SK-N-MC (cell line): ENCODE data around the gene IL6ST.
"Not testable (repeated sequence)": the region's sequence is repeated elsewhere in the genome, so short reads cannot be mapped to it uniquely, and the experiment has no call there.

Experiments used
- DNase-seq: peaks from one replicate; pipeline ENCODE4 v3.0.0-alpha.2; 2011; ENCODE audit warnings: low read depth, low spot score
- H3K27ac ChIP-seq: fragments of 200-600 bp; sonication (generic); 2 replicates; pipeline ENCODE4 v1.5.1; 2016; ENCODE audit warnings: mixed run types
- H3K36me3 ChIP-seq: fragments of 200-600 bp; sonication (generic); 2 replicates; pipeline ENCODE4 v1.6.1; 2017; ENCODE audit warnings: antibody characterized with exemption, low read length, mixed read lengths; ENCODE audit not compliant: insufficient read depth
- H3K4me3 ChIP-seq: fragments of 200-600 bp; sonication (generic); 2 replicates; pipeline ENCODE4 v1.5.1; 2016
- H3K9ac ChIP-seq: fragments of 200-600 bp; sonication (generic); 2 replicates; pipeline ENCODE4 v1.8.0; 2017; ENCODE audit warnings: mixed run types, mixed read lengths; ENCODE audit not compliant: insufficient read length
- H3K9me3 ChIP-seq: fragments of 200-600 bp; sonication (generic); 2 replicates; pipeline ENCODE4 v1.6.1; 2017; ENCODE audit warnings: low read depth, mild to moderate bottlenecking, antibody characterized with exemption, low read length, moderate library complexity, mixed read lengths
- EZH2 ChIP-seq: fragments of 200-600 bp; sonication (generic); IDR thresholded peaks from one replicate; pipeline ENCODE4 v1.6.1; 2017; ENCODE audit warnings: antibody characterized with exemption
- FOXP2 ChIP-seq: optimal IDR thresholded peaks from 2 replicates; pipeline ENCODE3; 2011; ENCODE audit warnings: mild to moderate bottlenecking, moderate library complexity; ENCODE audit not compliant: insufficient read depth; ENCODE audit errors: extremely low read length, control extremely low read depth
- POLR2AphosphoS5 ChIP-seq: IDR thresholded peaks from 2 replicates; pipeline ENCODE4 v1.6.1; 2012; ENCODE audit warnings: mild to moderate bottlenecking, low read depth, low read length, borderline replicate concordance

IL6ST gene

DNA sequence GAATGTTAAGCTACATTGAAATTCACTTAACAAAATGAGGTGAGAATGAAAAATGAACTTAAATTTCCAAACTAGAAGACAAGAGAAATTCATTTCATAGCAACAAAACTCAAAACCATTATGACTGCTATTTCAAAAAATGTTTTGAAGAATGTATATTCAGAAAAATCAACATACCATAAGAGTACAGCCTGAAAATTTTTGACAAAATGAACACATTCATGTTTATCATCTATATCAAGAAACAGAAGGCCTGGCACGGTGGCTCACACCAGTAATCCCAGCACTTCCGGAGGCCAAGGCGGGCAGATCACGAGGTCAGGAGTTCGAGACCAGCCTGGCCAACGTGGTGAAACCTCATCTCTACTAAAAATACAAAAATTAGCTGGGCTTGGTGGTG, 4.2 kb upstream of the IL6ST start:
- Histone ChIP-seq H3K4me3 (no peak overlapping the region), H3K9ac (no peak overlapping the region), H3K27ac (no peak overlapping the region), H3K9me3 (no peaks in the 10 kb centered on the region), H3K36me3 (no peaks in the 10 kb centered on the region)
- DNase-seq = no peak
- TF ChIP-seq POLR2AphosphoS5 = no peak
- no peak for TF ChIP-seq EZH2
- TF ChIP-seq FOXP2 = no peak

DNA sequence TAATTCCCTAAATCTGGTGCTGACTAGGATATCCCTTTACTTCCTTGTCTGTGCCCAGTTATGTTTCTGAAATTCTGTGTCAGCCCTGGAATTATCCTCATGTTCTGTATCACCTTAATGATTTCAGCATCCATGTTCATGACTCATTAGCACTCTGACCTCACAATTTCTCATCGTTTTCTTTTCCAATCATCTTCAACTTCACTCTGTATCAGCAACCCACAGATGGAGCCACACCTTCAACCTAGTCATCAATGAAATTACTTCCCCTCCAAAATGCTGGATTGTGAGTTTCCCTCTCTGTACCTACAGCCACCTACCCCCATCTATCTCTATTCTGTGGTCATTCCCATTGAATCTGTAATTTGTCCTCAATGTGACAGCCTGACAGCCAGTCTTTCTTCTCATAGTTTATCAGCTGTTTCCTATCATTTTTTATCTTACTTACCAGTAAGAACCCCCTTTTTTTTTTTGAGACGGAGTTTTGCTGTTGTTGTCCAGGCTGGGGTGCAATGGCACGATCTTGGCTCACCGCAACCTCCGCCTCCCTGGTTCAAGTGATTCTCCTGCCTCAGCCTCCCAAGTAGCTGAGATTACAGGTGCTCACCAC, 3.1 kb upstream of the IL6ST start:
- Histone ChIP-seq H3K36me3 (no peaks in the 10 kb centered on the region), H3K9ac (no peak overlapping the region), H3K4me3 (no peak overlapping the region), H3K27ac (no peak overlapping the region), H3K9me3 (no peaks in the 10 kb centered on the region)
- DNase-seq = no peak
- TF ChIP-seq POLR2AphosphoS5 = no peak
- no peak for TF ChIP-seq FOXP2
- TF ChIP-seq EZH2 = no peak

- peak; percentile 40 for DNase-seq
- H3K36me3 ChIP-seq = no peaks in the 10 kb centered on the region
- H3K4me3 ChIP-seq = peak overlapping the region; percentile 90
- peak overlapping the region; percentile 88 for H3K9ac ChIP-seq
- peak overlapping the region; percentile 77 for H3K27ac ChIP-seq
- no peak for TF ChIP-seq FOXP2
- peak; percentile 90 for TF ChIP-seq POLR2AphosphoS5
- no peak for TF ChIP-seq EZH2
- H3K9me3 ChIP-seq = no peaks in the 10 kb centered on the region
Measured at GRCh38 chr5:55994998-55995914, 493 bp upstream of the IL6ST start.

DNA sequence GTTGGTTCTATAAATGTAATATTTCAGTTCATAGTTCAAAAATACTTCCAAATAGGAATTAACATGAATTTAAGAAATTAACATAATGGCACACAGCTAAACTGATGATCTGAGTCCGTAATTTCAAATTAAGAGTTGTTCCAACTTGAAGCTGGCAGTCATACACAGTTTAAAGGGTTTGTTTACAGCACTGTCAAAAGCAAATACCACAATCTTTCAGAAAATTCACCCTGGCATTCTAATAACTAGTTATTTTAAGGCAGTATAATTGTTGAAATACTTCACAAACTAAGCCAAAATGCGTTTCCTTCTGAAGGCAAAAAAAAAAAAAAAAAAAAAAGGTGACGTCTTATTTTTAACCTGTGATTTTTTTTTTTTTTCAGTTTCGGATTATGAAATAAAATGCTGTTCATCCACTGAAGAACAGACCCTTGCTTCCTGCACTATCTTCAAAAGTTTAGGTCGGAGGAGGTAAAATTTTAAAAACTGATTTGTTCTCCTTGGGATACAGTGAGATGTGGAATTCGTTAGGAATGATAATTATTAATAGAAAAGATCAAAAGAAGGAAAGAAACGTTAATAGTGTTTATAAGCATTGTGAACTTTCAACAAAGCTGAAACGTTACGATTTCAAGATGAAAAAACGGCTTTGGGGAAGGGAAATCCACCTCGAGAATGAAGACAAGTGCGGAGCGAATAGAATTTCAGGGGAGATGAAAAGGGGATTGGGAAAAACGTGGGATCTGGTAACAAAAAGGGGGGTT, 850 bp downstream of the IL6ST start:
- no peaks in the 10 kb centered on the region for H3K36me3 ChIP-seq
- no peak overlapping the region for H3K27ac ChIP-seq
- no peak for DNase-seq
- H3K9me3 ChIP-seq = no peaks in the 10 kb centered on the region
- TF ChIP-seq EZH2 = no peak
- TF ChIP-seq FOXP2 = no peak
- no peak for TF ChIP-seq POLR2AphosphoS5
- H3K9ac ChIP-seq = peak overlapping the region; percentile 80
- peak overlapping the region; percentile 90 for H3K4me3 ChIP-seq

- Histone ChIP-seq H3K9ac (peak overlapping the region; percentile 80), H3K36me3 (no peaks in the 10 kb centered on the region), H3K27ac (no peak overlapping the region), H3K9me3 (no peaks in the 10 kb centered on the region), H3K4me3 (peak overlapping the region; percentile 90)
- no peak for DNase-seq
- no peak for TF ChIP-seq EZH2
- no peak for TF ChIP-seq POLR2AphosphoS5
- TF ChIP-seq FOXP2 = no peak
Measured at GRCh38 chr5:55993013-55993412, 1.8 kb downstream of the IL6ST start.

DNA sequence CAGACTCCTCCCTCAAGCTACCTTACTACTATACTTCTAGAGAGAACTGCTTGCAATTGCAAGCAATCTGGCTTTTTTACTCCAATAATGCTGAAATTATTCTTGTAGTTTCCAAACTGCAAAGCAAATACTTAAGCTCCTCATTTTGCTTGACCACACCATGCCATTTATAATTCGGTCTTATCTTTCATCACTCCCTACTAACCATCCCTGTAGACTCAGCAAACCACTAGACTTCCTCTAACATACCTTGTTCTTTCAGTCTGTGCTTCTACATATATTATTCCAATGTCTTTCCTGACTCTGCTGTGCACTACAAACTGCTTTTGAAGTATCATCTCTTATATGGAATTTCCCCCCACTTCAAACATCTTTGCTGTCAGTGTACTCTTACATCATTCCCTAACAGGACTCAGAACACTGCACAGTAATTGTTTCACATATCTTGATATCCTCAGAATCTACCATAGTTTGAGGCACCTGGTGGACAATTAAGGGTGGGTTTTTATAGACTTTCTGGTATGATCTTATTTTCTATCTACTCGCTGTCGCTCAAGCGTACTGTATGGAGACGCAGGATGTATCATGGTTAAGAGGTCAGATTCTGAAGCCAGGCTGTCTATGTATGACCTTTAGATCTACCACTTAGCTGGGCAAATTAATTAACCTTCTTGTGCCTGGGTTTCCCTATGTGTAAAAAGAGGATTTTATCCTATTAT, 2.8 kb downstream of the IL6ST start:
- Histone ChIP-seq H3K4me3 (no peak overlapping the region), H3K9ac (no peak overlapping the region), H3K9me3 (no peaks in the 10 kb centered on the region), H3K27ac (no peak overlapping the region), H3K36me3 (no peaks in the 10 kb centered on the region)
- TF ChIP-seq POLR2AphosphoS5 (no peak), EZH2 (no peak), FOXP2 (no peak)
- DNase-seq = no peak

DNA sequence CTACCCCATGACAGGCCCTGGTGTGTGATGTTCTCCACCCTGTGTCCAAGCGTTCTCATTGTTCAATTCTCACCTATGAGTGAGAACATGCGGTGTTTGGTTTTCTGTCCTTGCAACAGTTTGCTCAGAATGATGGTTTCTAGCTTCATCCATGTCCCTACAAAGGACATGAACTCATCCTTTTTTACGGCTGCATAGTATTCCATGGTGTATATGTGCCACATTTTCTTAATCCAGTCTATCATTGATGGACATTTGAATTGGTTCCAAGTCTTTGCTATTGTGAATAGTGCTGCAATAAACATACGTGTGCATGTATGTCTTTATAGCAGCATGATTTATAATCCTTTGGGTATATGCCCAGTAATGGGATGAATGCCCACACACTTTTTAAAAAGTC, 3.9 kb downstream of the IL6ST start:
- not testable (repeated sequence) for H3K36me3 ChIP-seq, H3K9me3 ChIP-seq, H3K27ac ChIP-seq, DNase-seq, H3K4me3 ChIP-seq, H3K9ac ChIP-seq

DNA sequence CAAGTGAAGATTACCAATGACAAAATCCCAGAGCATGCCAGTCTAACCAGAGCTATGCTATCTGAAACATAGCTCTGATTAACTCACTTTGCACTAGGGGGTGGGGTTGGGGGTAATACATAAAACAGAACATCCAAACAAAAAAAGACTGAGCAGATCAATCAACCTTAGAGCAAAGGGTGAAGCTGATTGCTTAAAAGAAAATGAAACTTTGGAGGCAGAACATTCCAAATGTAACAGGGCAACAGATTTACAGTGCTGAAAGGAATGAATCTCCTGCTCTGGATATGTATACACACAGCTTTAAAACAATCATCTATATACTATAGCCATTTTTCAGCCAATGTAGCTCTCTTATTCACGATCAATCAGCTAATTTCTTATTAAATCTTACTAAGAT, 4.9 kb downstream of the IL6ST start:
- DNase-seq = no peak
- Histone ChIP-seq H3K36me3 (no peaks in the 10 kb centered on the region), H3K4me3 (no peak overlapping the region), H3K9me3 (no peaks in the 10 kb centered on the region), H3K27ac (no peak overlapping the region), H3K9ac (no peak overlapping the region)
- TF ChIP-seq POLR2AphosphoS5 (no peak), FOXP2 (no peak), EZH2 (no peak)
